Stomach (tissue), 4 donors: ENCODE data around the gene CLEC18B.
"Not testable (repeated sequence)": the region's sequence is repeated elsewhere in the genome, so short reads cannot be mapped to it uniquely, and the experiment has no call there.

Experiments used
- CTCF ChIP-seq, 7 experiments: fragments of 450-650 bp in 4 of 7; fragments of 200-600 bp in 3 of 7; sonication (generic) in 3 of 7; IDR thresholded peaks; one replicate each; pipeline ENCODE4 v1.5.1; 2016 to 2019; ENCODE audit warnings: antibody characterized with exemption in 7 of 7, control low read depth in 2 of 7, mild to moderate bottlenecking in 1 of 7
- EP300 ChIP-seq: sonication (generic); formaldehyde crosslinking; IDR thresholded peaks from one replicate; pipeline ENCODE4 v1.6.1; 2017; ENCODE audit warnings: antibody characterized with exemption
- POLR2A ChIP-seq, 4 donors: fragments of 450-650 bp; IDR thresholded peaks; one replicate each; pipeline ENCODE4 v1.6.1; 2016; ENCODE audit warnings: antibody characterized with exemption in 4 of 4, control low read depth in 2 of 4, mild to moderate bottlenecking in 1 of 4, moderate library complexity in 1 of 4

GRCh38 chr16:74412775-74413390 lies 8.4 kb downstream of the CLEC18B start:
- TF ChIP-seq CTCF (IDR thresholded peaks at IDR 0.05); EP300; POLR2A (IDR thresholded peaks at IDR 0.05): not testable (repeated sequence)
